HG03159 (cell line): Measurements from ENCODE around the gene NRIP1.
"Not testable (repeated sequence)": the region's sequence is repeated elsewhere in the genome, so short reads cannot be mapped to it uniquely, and the experiment has no call there.

Experiments
- ATAC-seq: cut with Tn5 transposase; IDR thresholded peaks from one replicate; pipeline ENCODE4 v1.9.1; 2021; ENCODE audit warnings: mild to moderate bottlenecking, moderate library complexity; ENCODE audit not compliant: unreplicated experiment

NRIP1 gene

DNA sequence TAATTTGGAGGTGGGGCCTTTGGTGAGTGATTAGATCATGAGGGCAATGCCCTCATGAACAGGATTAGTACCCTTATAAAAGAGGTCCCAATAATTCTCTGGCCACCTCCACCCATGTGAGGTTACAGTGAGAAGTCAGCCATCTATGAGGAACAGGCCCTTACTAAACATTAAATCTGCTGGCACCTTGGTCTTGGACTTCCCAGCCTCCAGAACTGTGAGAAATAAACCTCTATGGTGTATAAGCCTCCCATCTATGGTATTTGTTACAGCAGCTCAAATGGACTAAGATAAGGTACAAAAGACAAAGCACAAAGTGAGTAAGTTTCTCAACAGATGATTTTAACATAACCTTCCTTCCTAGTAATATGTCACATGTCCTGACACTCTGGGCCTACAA, 22.3 kb downstream of the NRIP1 start:
- ATAC-seq, result no peak

DNA sequence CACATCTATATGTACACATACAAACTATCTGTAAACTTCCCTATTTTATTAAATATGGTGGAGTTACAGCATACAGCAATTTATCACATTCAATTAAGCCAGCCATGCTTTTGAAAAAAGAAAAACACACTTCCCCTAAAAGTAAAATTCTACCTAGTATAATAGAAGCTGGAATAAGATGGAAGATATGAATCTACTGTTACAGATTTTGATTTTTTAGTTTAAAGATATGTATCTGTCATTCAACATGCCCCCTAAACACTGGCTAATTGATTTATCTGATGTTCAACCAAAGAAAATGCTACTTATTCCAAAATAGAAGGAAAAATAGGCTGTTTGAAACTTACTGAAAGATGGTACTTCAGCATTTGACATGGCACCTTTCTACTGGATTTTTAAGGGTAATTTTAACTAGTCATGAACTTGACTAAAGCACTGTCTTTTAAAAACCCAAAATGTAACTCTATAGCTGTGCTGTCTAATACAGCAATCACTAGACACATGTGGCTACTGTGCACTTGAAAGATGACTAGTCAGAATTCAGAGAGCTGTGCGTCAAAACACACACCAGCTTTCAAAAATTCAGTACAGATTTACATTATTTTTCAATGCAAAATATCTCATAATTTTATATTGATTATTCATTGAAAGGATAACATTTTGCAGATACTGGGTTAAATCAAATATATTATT, 25.0 kb downstream of the NRIP1 start:
- ATAC-seq, result no peak

DNA sequence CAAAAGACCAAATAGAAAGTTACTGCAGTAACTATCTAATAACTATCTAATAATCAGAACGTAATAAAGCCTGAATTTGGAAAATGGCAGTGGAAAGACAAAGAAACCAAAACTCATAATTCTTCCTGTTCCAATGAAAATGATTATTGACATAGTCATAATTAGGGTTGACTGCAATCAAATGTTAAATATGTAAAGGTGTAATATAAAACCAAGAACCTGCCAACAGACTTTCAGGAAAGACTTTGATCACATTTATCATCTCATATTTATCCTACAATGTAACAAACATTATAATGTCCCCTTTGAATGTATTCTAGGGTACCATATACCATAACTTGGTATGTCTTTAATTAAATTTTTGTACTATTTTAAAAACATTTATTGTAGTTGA, 26.9 kb downstream of the NRIP1 start:
- no peak for ATAC-seq

DNA sequence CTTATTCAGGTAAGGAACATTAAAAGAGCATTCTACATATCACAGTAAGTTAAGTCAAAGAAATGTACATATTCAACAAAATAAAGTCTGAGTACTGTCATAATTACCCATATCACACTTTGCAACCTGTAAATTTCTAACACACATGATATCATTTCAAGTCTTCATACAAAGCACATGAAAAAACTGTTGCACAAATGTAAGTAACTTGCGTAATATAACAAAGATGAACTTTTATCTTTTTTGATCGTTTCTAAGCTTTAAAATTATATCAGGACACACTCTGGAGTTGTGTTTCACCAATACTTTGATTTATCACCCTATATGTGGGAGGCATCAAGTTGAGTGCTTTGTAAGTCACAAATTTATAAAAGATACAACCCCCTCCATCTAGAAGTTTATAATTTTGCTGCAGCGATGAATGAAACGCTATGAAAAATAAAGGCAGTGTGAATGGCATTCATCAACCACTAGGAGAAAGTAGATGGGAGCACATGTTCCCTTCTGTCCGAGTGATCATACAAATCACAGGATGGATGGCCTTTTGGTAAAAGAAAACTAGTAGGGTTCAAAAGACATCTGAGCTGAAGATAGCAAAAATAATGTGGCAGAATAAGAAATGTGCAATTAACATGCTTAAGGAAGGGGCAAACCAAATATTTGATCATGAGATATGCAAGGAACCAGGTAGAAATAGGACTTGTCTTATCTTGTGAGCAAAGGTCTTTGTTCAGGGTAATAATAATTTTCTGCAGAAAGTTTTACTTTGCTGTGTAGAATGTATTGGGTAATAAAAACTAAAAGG, 27.5 kb downstream of the NRIP1 start:
- no peak for ATAC-seq

DNA sequence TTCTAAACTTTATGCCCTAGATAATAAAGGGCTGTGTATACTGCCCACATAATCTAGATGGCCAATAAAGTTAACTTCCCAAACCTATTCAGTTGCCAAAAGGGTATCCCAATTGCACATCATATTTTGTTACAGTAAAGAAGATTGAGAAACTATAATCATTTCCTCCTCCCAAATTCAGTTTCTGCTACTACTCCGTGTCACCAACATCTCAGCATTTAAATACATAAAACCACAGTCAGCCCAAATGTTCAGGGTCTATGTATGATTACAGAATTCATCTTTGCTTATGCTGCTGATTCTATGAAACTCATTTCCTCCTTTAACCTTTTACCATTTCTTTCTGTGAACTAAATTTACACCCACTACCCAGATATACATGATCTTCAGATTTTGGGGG, 28.6 kb downstream of the NRIP1 start:
- no peak for ATAC-seq

DNA sequence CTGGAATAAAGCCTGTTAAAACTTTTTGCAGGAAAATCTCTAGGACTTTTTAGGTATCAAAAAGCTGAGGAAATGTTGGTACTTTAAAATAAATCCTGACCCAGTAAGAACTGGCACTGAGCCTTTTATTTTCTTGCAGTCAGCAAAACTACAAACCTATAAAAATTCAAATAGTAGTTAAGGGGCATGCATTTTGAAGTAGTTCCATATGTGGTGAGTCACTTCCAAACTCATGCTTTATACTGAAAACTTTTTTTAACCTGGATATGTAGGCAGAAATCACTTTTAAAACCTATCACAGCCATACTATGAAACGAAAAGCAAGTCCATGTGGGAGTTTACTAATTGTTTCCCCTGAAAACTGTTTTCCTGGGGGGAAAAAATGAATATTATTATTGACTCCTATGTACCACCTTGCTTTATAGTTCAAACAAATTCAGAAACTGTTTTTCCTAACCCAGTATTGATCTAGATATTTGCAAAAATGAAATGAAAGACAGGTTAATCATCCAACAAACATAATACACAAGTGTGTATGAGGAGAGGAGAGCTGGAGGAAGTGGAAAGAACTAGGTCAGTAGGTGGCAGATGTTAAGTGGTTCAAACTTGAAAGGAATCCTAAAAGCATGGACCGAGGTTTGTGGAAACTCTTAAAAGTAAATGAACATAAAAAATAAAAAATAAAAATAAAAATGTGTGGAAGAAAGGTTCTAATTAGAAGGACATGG, 30.5 kb downstream of the NRIP1 start:
- no peak for ATAC-seq

DNA sequence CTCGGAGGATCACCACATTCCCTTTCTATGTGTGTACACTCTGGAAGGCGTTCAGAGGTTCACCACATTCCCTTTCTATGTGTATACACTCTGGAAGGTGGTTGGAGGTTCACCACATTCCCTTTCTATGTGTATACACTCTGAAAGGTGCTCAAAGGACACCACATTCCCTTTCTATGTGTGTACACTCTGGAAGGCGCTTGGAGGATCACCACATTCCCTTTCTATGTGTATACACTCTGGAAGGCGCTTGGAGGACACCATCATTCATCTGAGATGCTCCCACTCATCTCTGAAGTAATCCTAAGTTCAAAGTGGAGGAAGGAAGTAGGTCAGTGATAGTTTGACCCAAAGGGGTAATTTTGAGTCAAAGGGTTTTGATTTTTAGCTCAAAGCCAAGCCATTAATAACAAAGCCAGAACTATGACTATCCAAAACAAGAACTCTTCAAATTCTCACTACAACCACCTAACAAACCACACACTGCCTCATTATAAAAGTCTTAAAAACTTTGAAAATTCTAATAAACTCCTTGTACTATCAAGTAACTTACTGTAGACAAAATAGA, 32.9 kb downstream of the NRIP1 start:
- no peak for ATAC-seq

DNA sequence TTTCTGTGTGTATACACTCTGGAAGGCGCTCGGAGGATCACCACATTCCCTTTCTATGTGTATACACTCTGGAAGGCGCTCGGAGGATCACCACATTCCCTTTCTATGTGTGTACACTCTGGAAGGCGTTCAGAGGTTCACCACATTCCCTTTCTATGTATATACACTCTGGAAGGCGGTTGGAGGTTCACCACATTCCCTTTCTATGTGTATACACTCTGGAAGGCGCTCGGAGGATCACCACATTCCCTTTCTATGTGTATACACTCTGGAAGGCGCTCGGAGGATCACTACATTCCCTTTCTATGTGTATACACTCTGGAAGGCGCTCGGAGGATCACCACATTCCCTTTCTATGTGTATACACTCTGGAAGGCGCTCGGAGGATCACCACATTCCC, 33.4 kb downstream of the NRIP1 start:
- ATAC-seq, result not testable (repeated sequence)

DNA sequence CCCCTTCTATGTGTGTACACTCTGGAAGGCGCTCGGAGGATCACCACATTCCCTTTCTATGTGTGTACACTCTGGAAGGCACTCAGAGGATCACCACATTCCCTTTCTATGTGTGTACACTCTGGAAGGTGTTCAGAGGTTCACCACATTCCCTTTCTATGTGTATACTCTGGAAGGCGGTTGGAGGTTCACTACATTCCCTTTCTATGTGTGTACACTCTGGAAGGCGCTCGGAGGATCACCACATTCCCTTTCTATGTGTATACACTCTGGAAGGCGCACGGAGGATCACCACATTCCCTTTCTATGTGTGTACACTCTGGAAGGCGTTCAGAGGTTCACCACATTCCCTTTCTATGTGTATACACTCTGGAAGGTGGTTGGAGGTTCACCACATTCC, 33.9 kb downstream of the NRIP1 start:
- ATAC-seq, result not testable (repeated sequence)

DNA sequence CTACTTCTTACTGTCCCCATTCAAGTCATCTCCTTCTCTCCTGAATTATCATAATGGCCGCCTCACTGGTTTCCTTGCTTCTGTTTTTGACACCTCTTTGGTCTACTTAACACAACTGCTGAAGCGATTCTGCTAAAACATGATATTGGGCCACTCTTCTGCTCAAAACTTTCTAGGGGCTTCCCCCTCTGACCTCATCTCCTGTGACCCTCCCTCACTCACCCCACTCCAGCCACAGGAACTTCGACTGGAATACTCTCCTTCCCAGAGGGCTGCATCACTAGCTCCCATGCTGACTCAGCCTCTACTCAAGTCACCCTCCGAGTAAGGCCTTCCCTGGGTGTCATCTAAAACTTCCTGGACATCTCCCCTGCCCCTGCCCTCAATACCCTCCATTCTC, 35.7 kb downstream of the NRIP1 start:
- ATAC-seq, result no peak

DNA sequence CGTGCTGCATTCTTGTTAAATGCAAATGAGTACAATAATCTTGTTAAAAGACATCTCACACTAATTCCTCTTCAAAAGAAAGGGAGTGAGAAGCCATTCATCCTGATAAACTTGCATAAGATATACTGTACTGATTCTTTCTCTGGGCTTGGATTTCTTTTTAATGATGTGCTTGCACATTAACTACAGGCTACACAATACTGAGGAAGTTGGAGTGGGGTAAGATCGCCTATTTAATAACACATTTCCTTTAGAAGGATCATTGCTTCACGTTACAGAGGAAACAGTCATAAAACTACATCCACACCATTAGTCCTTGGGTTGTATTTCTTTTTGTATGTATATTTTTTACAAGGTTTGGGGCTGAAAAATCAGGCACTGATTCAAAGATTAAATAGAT, 36.6 kb downstream of the NRIP1 start:
- no peak for ATAC-seq

DNA sequence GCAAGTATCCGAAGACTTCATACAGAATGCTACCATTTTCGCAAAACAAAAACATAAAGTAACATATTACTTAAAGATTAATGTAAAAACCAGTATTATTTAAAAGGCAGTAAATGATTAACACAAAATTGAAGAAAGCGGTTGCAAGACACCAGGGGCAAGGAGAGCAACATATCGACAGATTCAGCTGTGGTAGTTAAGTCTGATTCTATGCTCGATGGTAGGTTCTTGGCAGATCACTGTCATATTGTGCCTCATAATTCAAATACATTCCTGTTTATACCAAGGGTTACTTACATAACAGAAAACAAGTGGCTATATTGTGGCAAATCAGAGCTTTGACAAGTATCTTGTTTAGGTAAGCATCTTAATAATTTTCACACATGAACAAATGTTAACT, 37.7 kb downstream of the NRIP1 start:
- no peak for ATAC-seq

DNA sequence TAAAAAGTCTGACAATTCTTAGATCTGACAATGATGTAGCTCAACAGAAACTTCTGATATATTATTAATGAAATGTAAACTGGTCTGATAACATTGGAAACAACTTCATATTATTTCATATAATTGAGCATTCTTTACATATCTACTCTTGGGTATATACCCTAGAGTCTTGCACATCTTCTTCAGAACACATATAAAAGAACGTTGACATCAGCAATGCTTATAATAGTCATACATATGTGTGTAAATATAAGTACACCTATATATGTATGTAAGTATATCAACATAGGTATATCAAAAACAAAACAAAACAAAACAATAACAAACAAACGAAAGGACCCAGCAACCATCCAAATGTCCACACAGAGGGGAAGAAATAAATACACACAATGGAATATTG, 38.4 kb downstream of the NRIP1 start:
- ATAC-seq, result no peak

DNA sequence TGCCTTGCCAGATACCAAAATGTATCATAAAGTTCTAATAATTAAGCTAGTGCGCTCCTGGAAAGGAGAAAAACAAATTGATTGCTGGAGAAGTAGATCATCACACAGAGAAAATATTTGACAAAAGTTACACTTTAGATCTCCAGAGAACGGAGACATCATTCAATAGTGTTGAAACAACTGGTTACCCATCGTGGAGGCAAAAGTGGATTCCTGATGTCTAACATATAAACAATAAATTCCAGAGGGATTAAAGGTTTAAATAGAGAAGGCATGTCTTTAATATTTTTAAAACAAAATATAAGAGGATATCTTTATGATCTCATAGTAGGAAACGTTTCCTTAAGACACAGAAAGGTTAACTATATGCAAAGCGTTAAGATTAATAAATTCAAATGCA, 41.0 kb downstream of the NRIP1 start:
- ATAC-seq, result no peak

DNA sequence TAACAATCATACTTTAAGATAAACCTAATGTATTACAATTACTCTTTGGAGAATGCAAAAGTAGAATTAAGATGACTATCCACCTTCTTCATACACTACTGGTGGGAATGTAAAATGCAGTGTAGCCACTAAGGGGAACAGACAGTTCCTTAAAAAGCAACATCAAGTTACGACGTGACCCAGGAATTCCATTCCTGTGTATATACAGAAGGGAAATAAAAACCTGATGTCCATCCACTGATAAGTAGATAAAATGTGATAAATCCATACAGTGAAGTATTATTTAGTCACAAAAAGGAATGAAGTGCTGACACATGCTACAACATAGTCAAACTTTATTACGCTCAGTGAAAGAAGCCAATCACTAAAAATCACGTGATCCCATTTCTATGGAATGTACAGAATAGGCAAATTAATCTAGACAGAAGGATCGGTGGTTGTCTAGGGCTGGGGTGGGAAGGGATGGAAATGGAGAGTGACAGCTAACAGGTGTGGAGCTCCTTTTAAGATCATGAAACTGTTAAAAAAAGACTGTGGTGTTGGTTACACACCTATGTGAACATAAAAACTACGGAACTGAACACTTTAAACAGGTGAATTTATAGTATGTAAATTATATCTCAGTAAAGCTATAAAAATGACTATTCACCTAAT, 42.1 kb downstream of the NRIP1 start:
- no peak for ATAC-seq

DNA sequence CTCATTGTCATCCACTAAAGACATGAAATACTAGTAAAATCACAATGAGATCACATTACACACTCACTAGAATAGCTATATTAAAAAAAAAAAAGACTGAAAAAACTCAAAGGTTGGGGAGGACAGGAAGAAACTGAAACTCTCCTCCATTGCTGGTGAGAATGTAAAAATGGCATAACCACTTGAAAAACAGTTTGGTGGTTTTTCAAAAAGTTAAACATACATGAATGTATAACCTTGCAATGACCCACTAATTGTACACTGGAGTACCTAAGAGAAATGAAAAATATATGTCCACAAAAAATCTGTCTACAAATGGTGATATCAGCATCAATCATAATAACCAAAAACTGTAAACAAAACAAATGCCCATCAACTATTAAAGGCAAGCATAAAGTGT, 44.0 kb downstream of the NRIP1 start:
- ATAC-seq, result no peak

DNA sequence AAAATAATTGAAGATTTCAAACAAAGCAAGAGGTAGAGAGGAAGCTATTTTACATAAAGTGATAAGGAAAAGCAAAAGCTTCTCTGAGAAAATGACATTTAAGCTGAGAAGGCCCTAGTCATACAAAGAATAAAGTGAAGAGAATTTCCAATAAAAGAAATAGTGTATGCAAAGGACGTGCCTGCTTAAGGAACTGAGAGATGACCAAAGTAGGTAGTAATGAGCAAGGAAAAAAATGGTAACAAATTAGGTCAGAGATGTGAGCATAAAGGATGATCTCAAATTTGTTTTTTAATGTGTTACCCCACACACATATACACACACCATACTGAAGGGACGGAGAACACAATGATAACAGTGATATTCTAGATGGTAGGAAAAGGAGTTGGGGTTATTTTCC, 46.4 kb downstream of the NRIP1 start:
- ATAC-seq, result no peak

DNA sequence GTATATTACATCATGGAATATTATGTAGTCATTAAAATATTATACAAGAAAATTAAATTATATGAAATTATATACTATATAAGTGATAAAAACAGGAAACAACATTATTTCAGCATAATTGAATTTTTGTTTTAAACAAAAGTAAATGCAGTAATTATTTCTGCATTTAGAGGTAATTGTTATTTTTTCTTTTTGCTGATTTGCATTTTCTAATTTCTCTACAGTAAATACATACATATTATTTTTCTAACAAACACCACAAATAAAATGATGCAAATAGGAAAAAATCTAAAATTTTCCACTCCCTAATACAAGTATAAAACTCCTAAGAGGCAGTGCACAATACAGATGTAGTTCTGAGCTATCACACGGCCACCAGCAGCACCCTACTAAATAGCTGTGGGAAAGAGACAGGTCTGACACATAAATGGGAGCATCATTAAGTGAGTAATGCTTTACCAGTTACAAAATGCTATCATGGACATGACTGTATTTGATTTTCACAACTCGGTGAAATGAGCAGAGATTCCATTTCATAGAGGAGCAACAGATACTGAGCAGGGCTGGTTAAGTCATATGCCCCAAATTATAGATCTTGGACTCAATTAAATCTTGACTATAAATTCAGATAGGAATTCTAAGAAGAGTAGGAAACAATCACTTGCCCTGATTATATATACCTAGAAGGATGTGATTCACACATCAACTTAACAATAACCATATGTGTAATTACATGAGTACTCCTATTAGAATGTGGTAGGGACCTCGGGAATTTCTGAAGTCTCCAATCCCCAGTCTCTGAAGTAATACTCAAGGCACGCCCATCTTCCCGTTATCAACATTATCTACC, 49.0 kb downstream of the NRIP1 start:
- ATAC-seq, result no peak

DNA sequence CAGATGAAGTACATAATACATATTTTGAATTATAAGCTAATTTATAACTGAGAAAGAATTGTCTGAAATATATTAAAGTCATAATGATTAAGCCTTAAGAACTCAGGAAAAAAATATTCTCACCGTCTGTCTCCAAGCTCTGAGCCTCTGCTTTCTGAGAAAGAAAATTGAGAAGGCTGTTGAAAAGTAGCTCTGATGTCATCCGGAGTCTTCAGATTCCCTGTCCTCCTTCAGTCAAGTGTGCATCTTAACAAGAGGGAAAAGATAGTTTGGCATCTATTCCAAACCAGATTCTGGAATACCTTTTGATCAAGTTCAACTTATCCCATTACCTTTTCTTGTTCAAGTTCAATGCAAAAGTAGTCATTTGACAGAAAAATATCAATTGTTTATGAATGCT, 50.6 kb downstream of the NRIP1 start:
- no peak for ATAC-seq

DNA sequence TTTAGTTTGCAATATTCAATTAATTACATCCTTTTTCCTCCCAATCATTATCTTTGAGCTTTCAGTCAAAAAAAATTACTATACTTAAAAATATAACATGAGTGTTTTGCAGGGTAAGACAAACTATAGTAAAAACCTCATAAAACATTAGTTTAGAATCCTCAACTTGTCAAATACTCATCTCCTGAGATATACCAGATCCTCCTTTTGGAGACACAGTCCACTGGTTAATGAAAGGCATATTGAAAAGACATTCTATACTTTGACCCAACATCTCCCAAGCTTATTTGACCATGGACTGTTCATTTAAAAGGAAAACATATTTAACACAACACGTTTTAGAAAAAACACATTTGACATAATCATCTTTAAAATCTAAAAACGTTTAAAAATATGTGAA, 52.8 kb downstream of the NRIP1 start:
- no peak for ATAC-seq
